ACC112 (cell line): Measurements from ENCODE around the gene MYO15B.

Source experiments
- H2AFZ ChIP-seq: fragments of 200-600 bp; sonication (generic); one replicate; pipeline ENCODE4 v1.6.0; 2017; ENCODE audit warnings: antibody characterized with exemption, low read length; ENCODE audit not compliant: unreplicated experiment
- H3K27ac ChIP-seq: fragments of 200-600 bp; sonication (generic); 2 replicates; pipeline ENCODE4 v1.5.1; 2014; ENCODE audit warnings: low read depth, mild to moderate bottlenecking, antibody characterized with exemption, low read length, moderate library complexity
- H3K27me3 ChIP-seq: fragments of 200-600 bp; sonication (generic); 2 replicates; pipeline ENCODE4 v1.6.1; 2014; ENCODE audit warnings: mild to moderate bottlenecking, antibody characterized with exemption, low read length, moderate library complexity, mixed read lengths; ENCODE audit not compliant: insufficient read depth
- H3K36me3 ChIP-seq: fragments of 200-600 bp; sonication (generic); 2 replicates; pipeline ENCODE4 v1.6.1; 2016; ENCODE audit warnings: mild to moderate bottlenecking, antibody characterized with exemption, low read length, moderate library complexity, mixed read lengths; ENCODE audit not compliant: insufficient read depth
- H3K4me1 ChIP-seq: fragments of 200-600 bp; sonication (generic); one replicate; pipeline ENCODE4 v1.6.1; 2016; ENCODE audit warnings: low read length, mixed read lengths; ENCODE audit not compliant: insufficient read depth, unreplicated experiment, control insufficient read depth
- H3K4me3 ChIP-seq: fragments of 200-600 bp; sonication (generic); 2 replicates; pipeline ENCODE4 v1.5.1; 2014; ENCODE audit warnings: mild to moderate bottlenecking, low read depth, low read length
- H3K79me2 ChIP-seq: fragments of 200-600 bp; sonication (generic); one replicate; pipeline ENCODE4 v1.6.0; 2016; ENCODE audit warnings: low read length; ENCODE audit not compliant: control insufficient read depth, unreplicated experiment, insufficient read depth

MYO15B gene

DNA sequence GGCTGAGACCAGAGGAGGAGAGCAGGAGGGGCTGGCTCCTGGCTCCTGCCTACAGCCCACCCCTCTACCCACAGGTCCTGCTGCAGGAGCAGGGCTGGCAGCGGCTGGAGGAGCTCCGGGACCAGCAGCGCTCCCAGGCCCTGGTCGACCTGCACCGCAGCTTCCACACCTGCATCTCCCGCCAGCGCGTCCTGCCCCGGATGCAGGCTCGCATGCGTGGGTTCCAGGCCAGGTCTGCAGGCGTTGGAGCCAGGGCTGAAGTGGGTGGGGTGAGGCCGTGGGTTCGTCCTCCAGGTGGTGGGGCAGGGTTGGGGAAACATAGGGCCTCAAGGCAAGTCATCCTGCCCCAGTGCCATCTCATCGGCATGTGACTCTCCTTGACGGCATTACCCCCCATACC is 18.2 kb downstream of the MYO15B start:
- peaks cover 9% of the 10 kb centered on the region for H3K4me1 ChIP-seq
- H2AFZ ChIP-seq: no peak overlapping the region
- H3K36me3 ChIP-seq: no peaks in the 10 kb centered on the region

DNA sequence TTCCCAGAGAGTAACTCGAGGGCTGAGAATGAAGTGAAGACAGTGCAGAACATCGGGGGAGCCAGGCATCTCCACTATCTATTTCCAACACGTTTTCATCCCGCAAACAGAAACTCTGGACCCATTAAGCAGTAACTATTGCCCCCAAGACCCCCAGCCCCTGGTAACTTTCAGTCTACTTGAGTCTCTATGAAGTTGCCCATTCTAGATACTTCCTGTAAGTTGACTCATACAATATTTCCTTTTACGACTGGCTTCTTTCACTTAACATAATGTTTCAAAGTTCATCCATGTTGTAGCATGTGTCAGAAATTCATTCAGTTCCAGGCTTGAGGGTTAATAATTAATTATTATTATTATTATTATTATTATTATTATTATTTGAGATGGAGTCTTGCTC is 19.5 kb downstream of the MYO15B start:
- Histone ChIP-seq H3K27me3 (no peaks in the 10 kb centered on the region), H3K36me3 (no peaks in the 10 kb centered on the region), H2AFZ (no peak overlapping the region), H3K4me3 (no peak overlapping the region), H3K27ac (no peak overlapping the region), H3K79me2 (no peaks in the 10 kb centered on the region), H3K4me1 (peaks cover 13% of the 10 kb centered on the region)

More for the DNA sequence above, 18.2 kb downstream of the MYO15B start:
- no peaks in the 10 kb centered on the region for H3K79me2 ChIP-seq
- H3K27ac ChIP-seq: no peak overlapping the region
- H3K27me3 ChIP-seq: no peaks in the 10 kb centered on the region
- H3K4me3 ChIP-seq: no peak overlapping the region

DNA sequence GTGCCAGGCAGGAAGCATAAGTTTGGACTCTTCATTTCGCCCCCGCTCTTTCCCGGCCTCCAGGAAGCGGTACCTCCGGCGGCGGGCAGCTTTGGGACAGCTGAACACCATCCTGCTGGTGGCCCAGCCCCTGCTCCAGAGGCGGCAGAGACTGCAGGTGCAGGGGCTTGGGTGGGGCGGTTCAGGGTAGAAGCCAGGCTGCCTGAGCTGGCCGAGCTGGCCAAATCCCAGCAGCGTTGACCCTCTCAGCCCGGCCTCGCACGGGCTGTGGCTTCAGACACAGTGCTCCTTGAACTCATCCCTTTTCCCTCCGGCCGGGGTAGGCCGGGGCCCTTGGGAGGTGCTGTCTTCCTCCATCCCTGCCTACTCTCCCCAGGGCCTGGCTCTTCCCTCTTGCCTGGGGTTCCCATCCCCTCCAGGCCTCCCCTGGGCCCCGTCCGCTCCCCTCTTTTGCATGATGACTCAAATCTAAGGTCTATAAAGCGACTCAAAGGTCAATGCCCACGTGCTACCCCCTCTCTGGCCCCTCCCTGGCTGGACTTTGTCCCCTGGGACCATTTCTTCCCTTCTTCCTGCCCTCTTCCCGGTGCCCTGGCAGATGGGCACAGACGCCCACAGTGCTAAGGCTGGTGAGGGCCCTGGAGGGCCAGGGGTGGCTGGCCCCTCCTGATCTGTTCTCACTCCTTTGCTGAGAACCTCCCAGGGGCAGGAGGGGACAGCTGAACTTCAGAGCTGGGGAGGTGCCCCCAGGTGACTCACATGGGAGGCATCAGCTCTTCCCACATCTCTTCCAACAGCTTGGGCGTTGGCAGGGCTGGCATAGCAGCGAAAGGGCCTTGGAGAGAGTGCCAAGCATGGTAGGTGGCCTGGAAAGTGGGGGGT is 22.7 kb downstream of the MYO15B start:
- Histone ChIP-seq H3K27ac (no peak overlapping the region), H3K4me1 (peaks cover 13% of the 10 kb centered on the region), H3K79me2 (no peaks in the 10 kb centered on the region), H2AFZ (no peak overlapping the region), H3K27me3 (no peaks in the 10 kb centered on the region), H3K36me3 (no peaks in the 10 kb centered on the region), H3K4me3 (no peak overlapping the region)

DNA sequence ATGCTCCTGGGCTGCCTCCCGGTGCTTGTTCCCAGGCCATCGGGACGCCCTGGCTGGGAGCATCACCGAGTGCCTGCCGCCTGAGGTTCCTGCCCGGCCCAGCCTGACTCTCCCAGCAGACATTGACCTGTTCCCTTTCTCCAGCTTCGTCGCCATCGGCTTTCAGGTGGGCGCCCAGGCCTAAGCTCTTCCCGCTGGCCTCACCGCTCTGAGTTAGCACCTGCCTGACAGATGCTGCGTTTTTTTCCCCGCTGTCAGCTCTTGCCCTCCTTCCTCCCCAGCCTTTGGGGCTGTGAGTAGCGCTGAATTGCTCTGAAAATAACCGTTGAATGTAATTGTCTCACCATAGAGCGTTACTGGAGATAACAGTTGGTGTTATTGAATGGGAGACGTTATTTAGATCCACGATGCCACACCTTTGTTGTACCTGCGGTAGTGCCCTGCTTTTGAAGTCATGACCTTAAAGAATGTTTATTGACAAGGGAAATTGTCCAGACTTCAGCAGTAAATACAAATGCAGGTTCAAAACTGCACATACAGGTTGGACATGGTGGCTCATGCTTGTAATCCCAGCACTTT is 24.3 kb downstream of the MYO15B start:
- Histone ChIP-seq H2AFZ (no peak overlapping the region), H3K79me2 (no peaks in the 10 kb centered on the region), H3K36me3 (no peaks in the 10 kb centered on the region), H3K4me3 (no peak overlapping the region), H3K27ac (no peak overlapping the region), H3K4me1 (peaks cover 13% of the 10 kb centered on the region), H3K27me3 (no peaks in the 10 kb centered on the region)

DNA sequence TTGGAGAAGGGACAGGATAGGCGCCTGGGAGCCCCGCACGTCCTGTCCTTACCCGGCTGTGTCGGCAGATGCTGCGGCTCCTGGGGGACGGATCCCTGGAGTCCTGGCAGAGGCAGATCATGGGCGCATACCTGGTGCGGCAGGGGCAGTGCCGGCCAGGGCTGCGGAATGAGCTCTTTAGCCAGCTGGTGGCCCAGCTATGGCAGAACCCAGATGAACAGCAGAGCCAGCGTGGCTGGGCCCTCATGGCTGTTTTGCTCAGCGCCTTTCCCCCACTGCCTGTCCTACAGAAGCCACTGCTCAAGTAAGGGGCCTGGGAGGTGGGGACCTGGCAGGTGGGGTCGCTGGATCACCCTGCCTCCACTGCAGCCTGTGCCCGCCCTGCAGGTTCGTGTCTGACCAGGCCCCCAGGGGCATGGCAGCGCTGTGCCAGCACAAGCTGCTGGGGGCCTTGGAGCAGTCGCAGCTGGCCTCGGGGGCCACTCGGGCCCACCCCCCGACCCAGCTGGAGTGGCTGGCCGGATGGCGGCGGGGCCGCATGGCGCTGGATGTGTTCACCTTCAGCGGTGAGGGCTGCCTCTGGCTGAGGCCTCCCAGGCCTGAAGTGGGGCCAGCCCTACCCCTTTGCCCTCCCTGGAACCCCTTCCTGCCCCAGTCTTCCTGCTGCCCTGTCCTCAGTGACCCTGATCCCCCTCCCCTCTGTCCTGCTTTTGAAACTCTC is 25.5 kb downstream of the MYO15B start:
- Histone ChIP-seq H3K4me3 (no peak overlapping the region), H3K36me3 (no peaks in the 10 kb centered on the region), H3K27me3 (no peaks in the 10 kb centered on the region), H3K4me1 (peaks cover 13% of the 10 kb centered on the region), H3K27ac (no peak overlapping the region), H2AFZ (no peak overlapping the region), H3K79me2 (no peaks in the 10 kb centered on the region)

DNA sequence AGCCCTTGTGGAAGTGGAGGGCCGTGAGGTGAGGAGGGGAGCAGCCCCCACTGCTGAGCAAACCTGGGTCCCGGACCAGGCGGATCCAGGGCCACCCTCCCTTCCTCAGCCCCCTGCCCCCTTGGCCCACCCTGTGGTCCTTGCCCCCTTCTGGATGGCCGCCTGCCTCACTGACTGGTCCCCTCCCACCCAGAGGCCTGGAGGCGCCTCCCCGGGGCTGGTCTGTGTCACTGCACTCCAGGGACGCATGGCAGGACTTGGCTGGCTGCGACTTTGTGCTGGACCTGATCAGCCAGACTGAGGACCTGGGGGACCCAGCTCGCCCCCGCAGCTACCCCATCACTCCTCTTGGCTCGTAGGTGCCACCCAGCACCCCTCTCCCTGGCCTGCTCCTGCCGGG is 26.4 kb downstream of the MYO15B start:
- no peaks in the 10 kb centered on the region for H3K27me3 ChIP-seq
- no peak overlapping the region for H2AFZ ChIP-seq
- H3K36me3 ChIP-seq: no peaks in the 10 kb centered on the region
- no peak overlapping the region for H3K27ac ChIP-seq
- H3K4me1 ChIP-seq: peaks cover 13% of the 10 kb centered on the region
- H3K79me2 ChIP-seq: no peaks in the 10 kb centered on the region
- no peak overlapping the region for H3K4me3 ChIP-seq

DNA sequence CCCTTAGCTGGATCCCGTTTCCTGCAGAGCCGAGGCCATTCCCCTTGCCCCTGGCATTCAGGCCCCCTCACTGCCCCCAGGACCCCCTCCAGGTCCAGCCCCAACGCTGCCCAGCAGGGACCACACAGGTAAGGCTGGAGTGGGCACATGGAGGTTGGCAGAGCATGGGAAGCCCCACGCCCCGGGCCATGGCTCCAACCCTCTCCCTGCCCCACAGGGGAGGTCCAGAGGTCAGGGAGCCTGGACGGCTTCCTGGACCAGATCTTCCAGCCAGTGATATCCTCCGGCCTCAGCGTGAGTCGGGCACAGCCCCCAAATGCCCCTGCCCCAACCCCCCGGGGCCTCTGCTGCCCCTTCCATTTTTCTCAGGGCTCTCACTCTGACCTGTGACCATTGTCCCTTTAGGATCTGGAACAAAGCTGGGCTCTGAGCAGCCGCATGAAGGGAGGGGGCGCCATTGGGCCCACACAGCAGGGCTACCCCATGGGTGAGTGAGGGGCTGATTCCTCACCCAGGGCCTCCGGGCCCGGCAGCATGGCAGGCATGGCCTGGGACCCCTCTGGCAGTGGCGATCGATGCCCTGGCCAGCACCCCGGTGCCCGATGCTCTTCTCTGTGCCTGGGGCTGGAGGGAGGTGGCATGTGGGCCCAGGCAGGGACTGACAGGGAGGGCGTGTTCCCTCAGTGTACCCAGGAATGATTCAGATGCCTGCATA is 27.1 kb downstream of the MYO15B start:
- Histone ChIP-seq H3K36me3 (no peaks in the 10 kb centered on the region), H2AFZ (no peak overlapping the region), H3K4me1 (peaks cover 13% of the 10 kb centered on the region), H3K4me3 (no peak overlapping the region), H3K27me3 (no peaks in the 10 kb centered on the region), H3K27ac (no peak overlapping the region), H3K79me2 (no peaks in the 10 kb centered on the region)

DNA sequence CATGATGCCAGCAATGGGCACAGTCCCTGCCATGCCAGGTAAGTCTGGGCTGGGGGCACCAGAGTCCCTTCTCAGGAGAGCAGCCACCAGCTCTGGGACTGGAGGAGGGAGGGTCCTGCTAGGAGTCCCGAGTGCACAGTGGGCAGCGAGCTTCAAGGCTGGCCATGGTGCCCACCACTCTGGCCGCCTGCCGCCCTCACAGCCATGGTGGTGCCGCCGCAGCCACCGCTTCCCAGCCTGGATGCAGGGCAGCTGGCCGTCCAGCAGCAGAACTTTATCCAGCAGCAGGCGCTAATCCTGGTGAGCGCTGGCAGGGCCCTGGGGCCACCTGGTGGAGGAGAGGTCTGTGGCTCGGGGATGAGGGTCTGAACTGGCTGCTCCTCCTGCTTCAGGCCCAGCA is 27.7 kb downstream of the MYO15B start:
- Histone ChIP-seq H2AFZ (no peak overlapping the region), H3K79me2 (no peaks in the 10 kb centered on the region), H3K27ac (no peak overlapping the region), H3K36me3 (no peaks in the 10 kb centered on the region), H3K4me1 (peaks cover 9% of the 10 kb centered on the region), H3K27me3 (no peaks in the 10 kb centered on the region), H3K4me3 (no peak overlapping the region)

DNA sequence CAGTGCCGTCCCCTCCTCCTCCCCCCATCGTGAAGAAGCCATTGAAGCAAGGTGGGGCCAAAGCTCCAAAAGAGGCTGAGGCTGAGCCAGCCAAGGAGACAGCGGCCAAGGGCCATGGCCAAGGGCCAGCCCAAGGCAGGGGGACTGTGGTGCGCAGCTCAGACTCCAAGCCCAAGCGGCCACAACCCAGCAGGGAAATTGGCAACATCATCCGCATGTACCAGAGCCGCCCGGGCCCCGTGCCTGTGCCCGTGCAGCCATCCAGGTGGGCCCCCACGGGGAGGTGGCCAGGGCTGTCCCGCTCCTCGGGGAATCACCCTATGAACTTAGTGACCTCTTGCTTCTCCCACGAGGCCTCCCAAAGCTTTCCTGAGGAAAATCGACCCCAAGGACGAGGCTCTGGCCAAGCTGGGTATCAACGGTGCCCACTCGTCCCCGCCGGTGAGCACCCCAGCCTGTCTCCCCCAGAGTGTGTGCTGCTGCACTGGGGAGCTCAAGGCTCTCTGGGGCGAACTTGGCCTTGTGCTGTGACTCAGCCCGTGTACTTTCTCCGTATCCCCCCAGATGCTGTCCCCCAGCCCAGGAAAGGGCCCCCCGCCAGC is 29.0 kb downstream of the MYO15B start:
- H2AFZ ChIP-seq: no peak overlapping the region
- H3K36me3 ChIP-seq: no peaks in the 10 kb centered on the region
- no peaks in the 10 kb centered on the region for H3K79me2 ChIP-seq
- no peak overlapping the region for H3K4me3 ChIP-seq
- no peaks in the 10 kb centered on the region for H3K4me1 ChIP-seq
- no peak overlapping the region for H3K27ac ChIP-seq
- H3K27me3 ChIP-seq: no peaks in the 10 kb centered on the region

DNA sequence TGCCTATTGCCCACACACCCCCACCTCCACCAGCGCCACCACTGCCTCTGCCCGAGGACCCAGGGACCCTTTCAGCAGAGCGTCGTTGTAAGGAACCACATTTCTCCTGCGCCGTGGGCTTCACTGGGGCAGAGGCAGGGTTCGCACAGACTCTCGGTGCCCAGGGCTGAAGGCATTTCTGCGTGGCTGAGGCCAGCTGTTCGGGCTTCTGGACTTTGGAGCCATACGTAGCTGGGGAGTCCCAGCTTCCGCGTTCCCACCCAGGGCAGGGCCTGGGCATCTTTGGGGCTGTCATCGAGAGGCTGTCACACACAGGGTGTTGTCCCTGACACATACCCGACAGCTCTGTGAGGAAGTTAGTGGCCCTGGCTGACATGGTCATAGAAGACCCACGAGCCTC is 29.6 kb downstream of the MYO15B start:
- Histone ChIP-seq H3K36me3 (no peaks in the 10 kb centered on the region), H2AFZ (no peak overlapping the region)

More for the DNA sequence above, 29.6 kb downstream of the MYO15B start:
- Histone ChIP-seq H3K79me2 (no peaks in the 10 kb centered on the region), H3K27ac (no peak overlapping the region), H3K27me3 (no peaks in the 10 kb centered on the region), H3K4me1 (no peaks in the 10 kb centered on the region), H3K4me3 (no peak overlapping the region)
